Dedifferentiated amniotic fluid mesenchymal stem cell (primary cell): ENCODE results near the gene ZNF462.
"Not testable (repeated sequence)": the region's sequence is repeated elsewhere in the genome, so short reads cannot be mapped to it uniquely, and the experiment has no call there.

Experiments used
- DNase-seq: peaks from one replicate; pipeline ENCODE4 v3.0.0-alpha.2; 2016; ENCODE audit errors: extremely low spot score

ZNF462 gene, protein sequence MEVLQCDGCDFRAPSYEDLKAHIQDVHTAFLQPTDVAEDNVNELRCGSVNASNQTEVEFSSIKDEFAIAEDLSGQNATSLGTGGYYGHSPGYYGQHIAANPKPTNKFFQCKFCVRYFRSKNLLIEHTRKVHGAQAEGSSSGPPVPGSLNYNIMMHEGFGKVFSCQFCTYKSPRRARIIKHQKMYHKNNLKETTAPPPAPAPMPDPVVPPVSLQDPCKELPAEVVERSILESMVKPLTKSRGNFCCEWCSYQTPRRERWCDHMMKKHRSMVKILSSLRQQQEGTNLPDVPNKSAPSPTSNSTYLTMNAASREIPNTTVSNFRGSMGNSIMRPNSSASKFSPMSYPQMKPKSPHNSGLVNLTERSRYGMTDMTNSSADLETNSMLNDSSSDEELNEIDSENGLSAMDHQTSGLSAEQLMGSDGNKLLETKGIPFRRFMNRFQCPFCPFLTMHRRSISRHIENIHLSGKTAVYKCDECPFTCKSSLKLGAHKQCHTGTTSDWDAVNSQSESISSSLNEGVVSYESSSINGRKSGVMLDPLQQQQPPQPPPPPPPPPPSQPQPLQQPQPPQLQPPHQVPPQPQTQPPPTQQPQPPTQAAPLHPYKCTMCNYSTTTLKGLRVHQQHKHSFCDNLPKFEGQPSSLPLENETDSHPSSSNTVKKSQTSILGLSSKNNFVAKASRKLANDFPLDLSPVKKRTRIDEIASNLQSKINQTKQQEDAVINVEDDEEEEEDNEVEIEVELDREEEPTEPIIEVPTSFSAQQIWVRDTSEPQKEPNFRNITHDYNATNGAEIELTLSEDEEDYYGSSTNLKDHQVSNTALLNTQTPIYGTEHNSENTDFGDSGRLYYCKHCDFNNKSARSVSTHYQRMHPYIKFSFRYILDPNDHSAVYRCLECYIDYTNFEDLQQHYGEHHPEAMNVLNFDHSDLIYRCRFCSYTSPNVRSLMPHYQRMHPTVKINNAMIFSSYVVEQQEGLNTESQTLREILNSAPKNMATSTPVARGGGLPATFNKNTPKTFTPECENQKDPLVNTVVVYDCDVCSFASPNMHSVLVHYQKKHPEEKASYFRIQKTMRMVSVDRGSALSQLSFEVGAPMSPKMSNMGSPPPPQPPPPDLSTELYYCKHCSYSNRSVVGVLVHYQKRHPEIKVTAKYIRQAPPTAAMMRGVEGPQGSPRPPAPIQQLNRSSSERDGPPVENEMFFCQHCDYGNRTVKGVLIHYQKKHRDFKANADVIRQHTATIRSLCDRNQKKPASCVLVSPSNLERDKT (N-terminal part only)

GRCh38 chr9:106862821-106863720 is at the start of gene ZNF462:
TSS of gene ZNF462 (plus strand) at chr9:106863166. CDS start at chr9:106923384, 60,218 bp downstream.
- peak; percentile 82 for DNase-seq

DNA sequence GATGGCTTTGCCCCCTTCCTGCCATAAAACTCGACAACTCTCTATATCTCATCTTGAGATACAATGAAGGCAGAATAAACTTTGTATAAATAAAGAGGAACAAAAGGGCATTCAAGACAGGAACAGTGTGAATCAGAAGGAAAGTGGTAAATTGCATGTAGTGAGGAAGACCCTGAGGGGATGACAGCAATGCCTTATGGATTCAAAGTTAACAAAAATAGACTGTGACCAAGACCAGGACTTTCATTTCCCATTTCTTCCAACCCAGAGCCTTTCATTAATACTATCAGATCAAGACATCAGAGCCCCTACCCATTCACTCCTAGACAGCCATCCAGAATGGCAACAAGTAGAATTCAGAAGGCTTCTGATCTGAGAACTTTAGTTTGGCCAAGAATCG is 46.4 kb upstream of the ZNF462 start:
- DNase-seq, result no peak

- DNase-seq, result no peak
These were observed 44.9 kb upstream of the ZNF462 start for GRCh38 chr9:106818034-106818433.

DNA sequence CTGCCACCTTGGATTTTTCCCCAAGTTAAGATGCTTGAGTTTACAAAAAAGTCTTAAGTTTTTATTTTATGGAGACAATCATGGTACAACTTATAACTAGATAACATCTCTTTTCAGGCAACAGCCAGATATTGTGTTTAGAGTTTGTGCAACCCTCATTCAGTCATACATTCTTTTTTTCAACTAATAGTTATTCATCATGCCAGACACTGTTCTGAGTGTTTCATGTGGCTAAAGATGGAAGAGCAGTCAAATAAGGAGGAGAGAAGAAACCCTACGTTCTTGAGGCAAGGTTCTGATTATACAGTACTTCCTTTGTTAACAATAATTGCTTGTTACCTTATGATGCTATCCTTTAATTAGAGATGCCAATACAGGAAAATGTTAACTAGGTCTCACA is 42.1 kb upstream of the ZNF462 start:
- no peak for DNase-seq

DNA sequence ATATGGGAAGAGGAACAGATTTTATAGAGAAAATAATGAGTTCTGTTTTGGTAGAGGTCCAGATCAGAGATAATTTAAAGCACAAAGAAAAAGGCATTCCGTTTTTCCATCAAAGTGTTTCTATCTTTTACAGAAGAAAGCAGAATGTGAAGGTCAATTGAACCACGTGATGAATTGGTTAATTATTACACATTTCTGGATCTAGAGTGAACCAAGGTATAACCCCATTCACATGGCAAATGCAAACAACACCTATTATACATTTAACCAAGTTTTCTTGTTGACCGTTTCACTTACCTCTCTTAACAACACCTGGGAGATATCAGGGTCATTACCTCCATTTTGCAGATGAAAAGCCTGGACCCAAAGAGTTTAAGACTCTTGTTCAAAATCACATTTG is 34.9 kb upstream of the ZNF462 start:
- DNase-seq, result no peak

DNA sequence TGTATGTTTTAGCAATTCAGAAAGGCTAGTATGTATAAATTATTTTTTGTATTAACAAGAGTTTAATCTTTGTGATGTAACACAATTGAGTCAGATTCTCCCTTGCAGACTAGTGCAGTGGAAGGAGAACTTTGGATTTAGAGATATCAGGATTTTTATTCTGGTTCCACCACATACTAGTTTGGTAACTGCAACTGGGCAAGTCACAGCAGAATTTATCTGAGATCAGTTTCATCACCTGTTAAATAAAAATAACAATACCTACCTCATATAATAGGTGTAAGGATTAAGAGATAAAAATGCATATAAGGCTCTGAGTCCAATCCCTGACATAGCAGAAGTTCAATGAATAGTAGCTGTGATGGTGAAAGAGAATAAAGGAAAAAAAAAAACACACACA is 34.0 kb upstream of the ZNF462 start:
- no peak for DNase-seq

DNA sequence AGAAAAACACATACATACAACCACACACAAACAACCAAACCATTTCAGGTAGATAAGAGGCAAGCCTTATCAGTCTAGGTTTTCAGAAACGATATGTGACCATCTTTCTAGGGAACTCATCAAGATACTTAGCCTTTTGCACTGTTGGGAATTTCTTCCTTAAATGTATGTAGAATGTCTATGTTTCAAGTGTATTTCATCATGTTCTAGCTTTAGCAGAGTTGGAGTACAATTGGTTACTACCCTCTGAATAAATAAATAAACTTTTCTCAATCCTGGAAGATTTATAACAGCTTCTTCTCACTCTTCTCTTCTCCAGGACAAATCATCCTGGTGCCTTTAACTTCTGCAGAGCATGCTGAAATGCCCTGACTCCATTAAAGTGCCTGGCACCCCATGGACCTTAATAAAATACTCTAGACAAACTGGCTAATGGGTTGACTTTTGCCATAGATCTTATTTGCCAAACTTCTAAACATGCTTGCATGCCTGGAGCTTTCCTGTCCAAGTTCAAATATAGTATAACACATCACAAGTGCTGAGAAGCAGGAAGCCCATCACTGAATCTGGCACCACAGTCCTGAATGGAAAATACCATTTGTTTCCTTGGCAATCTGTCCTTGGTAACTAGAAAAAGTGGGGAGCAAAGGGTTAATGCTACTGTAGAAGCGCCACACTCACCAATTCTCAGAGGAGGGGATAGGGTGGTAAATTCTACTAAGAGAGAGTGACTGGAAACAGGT is 33.1 kb upstream of the ZNF462 start:
- DNase-seq, result peak; percentile 61

- DNase-seq, result no peak
These were observed 32.3 kb upstream of the ZNF462 start for GRCh38 chr9:106830527-106831150.

GRCh38 chr9:106834888-106835287 is 28.1 kb upstream of the ZNF462 start:
- DNase-seq, result no peak

- DNase-seq, result no peak
These were observed 27.1 kb upstream of the ZNF462 start for GRCh38 chr9:106835840-106836239.

GRCh38 chr9:106843371-106843770 is 19.6 kb upstream of the ZNF462 start:
- DNase-seq, result no peak

GRCh38 chr9:106846307-106846706 is 16.7 kb upstream of the ZNF462 start:
- no peak for DNase-seq

DNA sequence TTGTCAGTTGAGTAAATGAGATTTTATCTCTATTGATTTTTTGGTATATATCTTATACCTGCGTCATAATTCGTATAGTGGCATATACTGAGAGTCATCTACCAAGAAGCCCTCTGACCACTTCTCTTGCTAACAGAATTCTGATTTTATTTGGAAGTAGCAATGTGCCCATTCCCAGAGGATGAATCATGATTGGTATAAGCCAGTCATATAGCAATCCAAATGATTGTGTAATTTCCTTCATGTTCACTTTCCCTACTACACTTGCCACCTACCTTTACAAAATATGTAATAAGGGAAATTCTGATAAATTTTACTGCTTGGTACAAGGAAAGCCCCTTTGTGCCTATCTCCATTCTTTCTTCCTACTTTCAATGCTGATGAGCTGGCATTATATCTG is 16.1 kb upstream of the ZNF462 start:
- DNase-seq, result peak; percentile 32

DNA sequence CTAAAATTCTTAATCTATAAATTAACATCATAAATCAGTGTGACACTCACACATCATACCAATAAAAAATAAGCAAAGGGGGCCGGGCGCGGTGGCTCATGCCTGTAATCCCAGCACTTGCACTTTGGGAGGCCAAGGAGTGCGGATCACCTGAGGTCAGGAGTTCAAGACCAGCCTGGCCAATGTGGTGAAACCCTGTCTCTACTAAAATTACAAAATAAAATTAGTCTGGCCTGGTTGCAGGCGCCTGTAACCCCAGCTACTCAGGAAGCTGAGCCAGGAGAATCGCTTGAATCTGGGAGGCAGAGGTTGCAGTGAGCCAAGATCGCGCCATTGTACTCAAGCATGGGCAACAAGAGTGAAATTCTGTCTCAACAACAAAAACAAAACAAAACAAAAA is 11.3 kb upstream of the ZNF462 start:
- DNase-seq, result not testable (repeated sequence)

DNA sequence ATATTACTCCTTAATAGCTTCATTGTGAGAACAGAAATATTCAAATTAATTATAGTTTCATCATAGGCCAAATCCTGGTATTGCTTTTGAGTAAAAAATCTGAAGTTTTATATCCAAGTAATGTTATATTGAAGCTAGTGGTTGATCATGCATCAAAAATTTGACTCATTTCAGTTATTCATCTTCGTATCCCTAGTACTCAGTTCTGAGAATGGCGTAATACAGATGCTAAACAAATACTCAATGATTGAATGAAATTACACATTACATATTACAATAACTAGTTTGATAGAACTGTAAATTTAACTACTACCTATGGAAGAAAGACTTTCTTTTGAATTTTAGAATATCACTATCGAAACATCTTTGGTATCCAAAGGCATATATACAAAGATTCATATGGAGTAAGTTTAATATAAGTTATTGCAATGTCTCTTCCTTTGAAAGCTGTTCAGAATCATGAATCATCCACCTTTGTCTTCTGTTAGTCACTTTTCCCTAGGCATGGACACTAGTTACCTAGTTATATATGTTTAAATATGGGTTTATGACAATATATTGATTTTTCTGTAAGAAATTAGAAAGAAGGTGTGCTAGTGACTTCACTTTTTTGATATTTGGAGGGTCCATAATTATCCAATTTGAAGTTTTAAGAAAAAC is 5.0 kb upstream of the ZNF462 start:
- DNase-seq, result no peak

- DNase-seq, result no peak
These were observed 2.8 kb upstream of the ZNF462 start for GRCh38 chr9:106859957-106860720.

DNA sequence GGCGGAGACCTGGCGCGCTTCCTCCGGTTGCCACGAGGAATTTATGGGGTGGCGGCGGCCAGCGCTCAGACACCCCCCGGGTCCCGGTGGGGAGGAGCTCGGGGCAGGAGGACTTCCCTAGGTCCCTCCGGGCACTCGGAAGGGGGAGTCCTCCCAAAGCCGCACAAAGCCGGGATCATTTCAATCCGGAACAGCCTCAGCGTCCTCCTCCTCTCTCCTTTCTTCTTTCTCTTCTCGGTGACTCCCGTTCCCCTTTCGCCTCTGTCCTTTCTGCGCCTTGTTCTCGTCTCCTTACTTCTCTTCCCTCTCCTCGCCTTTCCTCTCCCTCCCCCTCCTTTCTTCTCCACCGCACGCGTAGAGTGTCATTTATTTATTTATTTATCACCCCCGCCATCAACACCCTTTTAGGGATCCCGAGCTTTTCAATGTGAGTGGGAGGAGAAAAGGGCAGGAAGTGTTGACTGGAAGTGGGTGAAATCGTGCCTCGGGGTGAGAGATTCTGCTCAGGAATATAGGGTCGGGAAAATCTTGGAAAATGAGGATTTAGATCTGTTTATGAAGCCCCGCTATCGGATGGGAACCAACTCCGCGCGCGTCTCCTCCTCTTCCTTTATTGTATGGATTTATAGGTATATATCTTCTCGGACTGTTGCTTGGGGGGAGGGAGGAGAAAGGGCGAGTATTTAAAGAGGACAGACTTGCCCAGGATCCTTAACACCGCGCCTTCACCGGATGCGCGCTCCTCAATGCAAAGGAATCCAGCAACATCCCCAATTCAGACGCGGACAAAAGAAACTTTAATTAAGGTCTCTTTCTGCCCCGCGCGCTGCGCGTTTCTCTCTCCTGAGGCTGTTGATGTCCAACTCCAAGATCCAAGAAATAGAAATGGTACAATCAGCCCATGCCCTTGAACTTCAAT is 2.0 kb upstream of the ZNF462 start:
- DNase-seq, result peak; percentile 34
